H1 (cell line): ENCODE measurements around the gene COTL1. TPM values are rescaled to one million over a fixed set of nuclear protein-coding genes. Genes with fewer than 3 reads are reported as not detected.
A peak's percentile ranks its signal among the peaks of the same experiment; 100 is the strongest.

Experiments
- BACH1 ChIP-seq: IDR thresholded peaks from 2 replicates; pipeline ENCODE4 v1.6.1; 2012; ENCODE audit warnings: low read length, improper control_type of control experiment
- CHD7 ChIP-seq: fragments of 300-600 bp; sonication (generic); IDR thresholded peaks from 2 replicates; pipeline ENCODE4 v1.7.1; 2012; ENCODE audit warnings: low read length, moderate library complexity, mild to moderate bottlenecking, inconsistent platforms; ENCODE audit not compliant: insufficient replicate concordance
- E2F6 ChIP-seq: IDR thresholded peaks from 2 replicates; pipeline ENCODE4 v1.6.1; 2012; ENCODE audit warnings: inconsistent platforms
- MAX ChIP-seq: IDR thresholded peaks from 2 replicates; pipeline ENCODE4 v1.6.1; 2012; ENCODE audit warnings: inconsistent platforms
- POLR2A ChIP-seq, 2 experiments: IDR thresholded peaks; 1 replicate in 1 of 2; 2 replicates in 1 of 2; pipeline ENCODE4 v1.6.1; 2011; ENCODE audit warnings: low read depth in 2 of 2, low read length in 2 of 2, mild to moderate bottlenecking in 2 of 2; ENCODE audit errors: control extremely low read depth in 1 of 2
- SIX5 ChIP-seq: IDR thresholded peaks from 2 replicates; pipeline ENCODE4 v1.6.1; 2011; ENCODE audit warnings: mild to moderate bottlenecking, low read depth, low read length
- SP4 ChIP-seq: IDR thresholded peaks from 2 replicates; pipeline ENCODE4 v1.6.1; 2012; ENCODE audit warnings: low read length, inconsistent platforms
- polyA plus RNA-seq, 7 experiments: library from polyadenylated mRNA; depleted of rRNA in 3 of 7; stranded (reverse) in 5 of 7; unstranded in 2 of 7; fragments of >200 nt in 5 of 7; fragments of 200-250 nt in 2 of 7; gene quantifications; 1 replicate in 5 of 7; 2 replicates in 1 of 7; 4 replicates in 1 of 7; pipeline versions ENCODE4 v1.2.1 to v1.2.3, GENCODE V29; 2011 to 2013; ENCODE audit warnings: missing spikeins in 2 of 7, mixed read lengths in 2 of 7
- total RNA-seq: library from RNA; stranded (reverse); fragmentation: NEBNext Ultra II Directional; extraction: Animal tissue kit (Norgen Biotek cat#: 25700); gene quantifications from 2 replicates; pipeline ENCODE4 v1.2.1, GENCODE V29; 2021

The COTL1 gene
- total and polyA plus RNA-seq, 2 of the 8 experiments (the other 6 are each of a cell fraction or from before 2014, with no cell fraction given) = 59.2 to 183 TPM

- TF ChIP-seq MAX (peak; percentile 43; the same call in 1 of the 2 replicates), SIX5 (no peak), SP4 (no peak), POLR2A (IDR thresholded peaks at IDR 0.05; ENCODE audit: control extremely low read depth in 1 of 2, low read depth in 2 of 2, low read length in 2 of 2) (no peak), BACH1 (no peak), CHD7 (no peak), E2F6 (0 out of 2 replicates have a peak, but pooled peaks have one; percentile 30)
Measured at GRCh38 chr16:84594725-84595038, 23.2 kb downstream of the COTL1 start (continued).
